Measurements from ENCODE around the gene ZNF441.
A peak's percentile ranks its signal among the peaks of the same experiment; 100 is the strongest.

Gene ZNF441

DNA sequence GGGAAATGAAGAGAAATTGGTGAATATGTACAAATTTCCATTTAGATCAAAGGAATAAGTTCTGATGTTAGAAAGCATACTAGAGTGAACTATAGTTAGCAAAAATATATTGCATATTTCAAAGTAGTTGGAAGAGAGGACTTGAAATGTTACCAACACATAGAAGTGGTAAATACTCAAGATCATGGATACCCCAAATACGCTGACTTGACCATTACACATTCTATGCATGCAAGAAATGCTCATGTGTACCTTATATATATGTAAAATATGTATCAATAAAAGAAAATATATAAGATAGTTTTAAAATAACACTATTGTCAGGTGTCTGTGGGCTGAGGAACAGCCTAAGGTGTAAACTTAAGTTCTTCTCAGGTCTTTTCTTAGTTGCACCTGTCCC, 17.0 kb downstream of the ZNF441 start:
- Histone ChIP-seq H3K27me3 (ENCODE audit: control insufficient read depth, insufficient read depth, low read length) (no peaks in the 10 kb centered on the region), H3K9ac (ENCODE audit: low read length) (no peak overlapping the region), H3K4me3 (ENCODE audit: low read length) (no peak overlapping the region), H3K9me3 (ENCODE audit: control insufficient read depth, low read depth, low read length) (peaks cover 18% of the 10 kb centered on the region), H3K36me3 (ENCODE audit: control insufficient read depth, low read depth, low read length) (no peaks in the 10 kb centered on the region), H3K4me1 (ENCODE audit: control insufficient read depth, low read depth, low read length) (no peaks in the 10 kb centered on the region), H3K27ac (ENCODE audit: low read length) (no peak overlapping the region)

DNA sequence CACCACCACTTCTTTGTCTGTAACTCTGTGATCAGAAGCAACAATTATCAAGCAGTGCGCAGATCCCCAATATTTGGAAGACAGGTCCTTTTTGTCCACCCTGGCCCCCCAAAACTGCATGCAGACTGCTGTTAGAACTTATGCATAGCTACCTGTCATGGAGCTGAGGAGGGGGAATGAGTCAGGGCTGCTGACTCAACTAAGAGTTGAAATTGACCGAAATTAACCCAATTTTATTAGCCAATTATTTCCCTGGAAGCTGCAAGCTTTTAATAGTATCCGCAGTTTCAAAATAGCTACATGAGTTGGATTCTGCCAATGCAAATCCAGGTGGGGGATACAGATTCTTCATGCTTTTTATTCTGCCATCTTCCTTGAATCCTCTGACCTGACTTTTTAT, 17.6 kb downstream of the ZNF441 start:
- no peak overlapping the region for H3K27ac ChIP-seq (ENCODE audit: low read length)
- no peaks in the 10 kb centered on the region for H3K4me1 ChIP-seq (ENCODE audit: control insufficient read depth, low read depth, low read length)
- no peaks in the 10 kb centered on the region for H3K27me3 ChIP-seq (ENCODE audit: control insufficient read depth, insufficient read depth, low read length)
- no peaks in the 10 kb centered on the region for H3K36me3 ChIP-seq (ENCODE audit: control insufficient read depth, low read depth, low read length)
- H3K9ac ChIP-seq (ENCODE audit: low read length): no peak overlapping the region
- H3K4me3 ChIP-seq (ENCODE audit: low read length): no peak overlapping the region
- peaks cover 18% of the 10 kb centered on the region for H3K9me3 ChIP-seq (ENCODE audit: control insufficient read depth, low read depth, low read length)

DNA sequence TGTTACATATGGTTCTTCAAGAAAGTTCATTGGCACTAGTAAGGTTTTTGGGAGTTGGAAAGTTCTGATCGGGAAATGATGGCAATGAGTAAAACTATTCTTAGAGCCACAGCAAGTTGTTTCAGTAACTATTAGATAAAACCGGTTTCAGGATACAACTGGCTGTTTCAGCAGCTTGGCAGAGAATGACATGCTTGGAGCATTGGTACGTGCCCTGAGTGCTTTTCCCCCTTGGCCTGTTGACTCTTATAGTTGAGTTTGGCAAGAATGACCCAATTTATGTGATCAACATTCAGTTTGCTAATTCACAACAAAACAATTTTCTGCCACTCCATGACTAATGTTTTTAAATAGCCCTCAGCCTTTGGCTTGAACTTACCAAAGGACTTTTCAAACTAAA, 20.7 kb downstream of the ZNF441 start:
- no peak overlapping the region for H3K9ac ChIP-seq (ENCODE audit: low read length)
- no peaks in the 10 kb centered on the region for H3K4me1 ChIP-seq (ENCODE audit: control insufficient read depth, low read depth, low read length)
- H3K9me3 ChIP-seq (ENCODE audit: control insufficient read depth, low read depth, low read length): no peaks in the 10 kb centered on the region
- no peaks in the 10 kb centered on the region for H3K36me3 ChIP-seq (ENCODE audit: control insufficient read depth, low read depth, low read length)
- no peak overlapping the region for H3K4me3 ChIP-seq (ENCODE audit: low read length)
- H3K27ac ChIP-seq (ENCODE audit: low read length): no peak overlapping the region
- H3K27me3 ChIP-seq (ENCODE audit: control insufficient read depth, insufficient read depth, low read length): no peaks in the 10 kb centered on the region

DNA sequence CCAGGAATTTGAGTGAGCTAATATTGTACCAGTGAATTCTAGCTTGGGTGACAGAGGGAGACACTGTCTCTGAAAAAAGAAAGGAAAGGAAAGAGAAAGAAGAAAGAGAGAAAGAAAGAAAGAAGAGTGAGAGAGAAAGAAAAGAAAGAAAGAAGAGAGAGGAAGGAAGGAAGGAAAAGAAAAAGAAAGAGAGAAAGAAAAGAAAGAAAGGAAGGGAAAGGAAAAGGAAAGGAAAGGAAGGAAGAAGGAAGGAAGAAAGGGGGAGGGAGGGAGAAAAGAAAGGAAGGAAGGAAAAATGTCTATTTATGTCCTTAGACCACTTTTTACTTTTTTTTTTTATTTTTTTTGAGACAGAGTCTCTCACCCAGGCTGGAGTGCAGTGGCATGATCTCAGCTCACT, 26.1 kb downstream of the ZNF441 start:
- no peak overlapping the region for H3K27ac ChIP-seq (ENCODE audit: low read length)
- H3K4me3 ChIP-seq (ENCODE audit: low read length): no peak overlapping the region
- no peaks in the 10 kb centered on the region for H3K36me3 ChIP-seq (ENCODE audit: control insufficient read depth, low read depth, low read length)
- H3K4me1 ChIP-seq (ENCODE audit: control insufficient read depth, low read depth, low read length): peaks cover 3% of the 10 kb centered on the region
- H3K9ac ChIP-seq (ENCODE audit: low read length): no peak overlapping the region
- H3K9me3 ChIP-seq (ENCODE audit: control insufficient read depth, low read depth, low read length): no peaks in the 10 kb centered on the region
- H3K27me3 ChIP-seq (ENCODE audit: control insufficient read depth, insufficient read depth, low read length): no peaks in the 10 kb centered on the region

DNA sequence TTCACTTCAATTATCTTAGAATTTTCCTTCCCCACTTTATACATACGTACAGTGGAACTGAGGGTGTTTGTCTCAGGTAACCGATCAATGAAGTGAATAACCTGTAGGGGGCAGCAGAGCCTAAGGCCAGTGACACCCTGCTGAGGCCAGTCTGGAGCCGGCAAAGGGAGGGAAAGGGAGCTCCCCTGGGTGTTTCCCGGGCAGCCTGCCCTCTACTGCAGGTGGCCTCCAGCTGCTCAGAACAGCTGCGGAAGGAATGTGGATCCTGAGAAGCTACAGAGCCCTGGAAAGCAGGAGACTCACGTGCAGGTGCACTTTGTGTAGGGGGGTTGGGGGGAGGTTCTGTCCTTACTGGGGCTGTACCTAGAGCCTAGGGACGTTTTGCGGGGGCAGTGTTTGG, 30.7 kb downstream of the ZNF441 start:
- H3K9ac ChIP-seq (ENCODE audit: low read length): no peak overlapping the region
- H3K9me3 ChIP-seq (ENCODE audit: control insufficient read depth, low read depth, low read length): no peaks in the 10 kb centered on the region
- peaks cover 6% of the 10 kb centered on the region for H3K4me1 ChIP-seq (ENCODE audit: control insufficient read depth, low read depth, low read length)
- no peak overlapping the region for H3K27ac ChIP-seq (ENCODE audit: low read length)
- H3K27me3 ChIP-seq (ENCODE audit: control insufficient read depth, insufficient read depth, low read length): peaks cover 14% of the 10 kb centered on the region
- no peaks in the 10 kb centered on the region for H3K36me3 ChIP-seq (ENCODE audit: control insufficient read depth, low read depth, low read length)
- peak overlapping the region; percentile 67 for H3K4me3 ChIP-seq (ENCODE audit: low read length)

DNA sequence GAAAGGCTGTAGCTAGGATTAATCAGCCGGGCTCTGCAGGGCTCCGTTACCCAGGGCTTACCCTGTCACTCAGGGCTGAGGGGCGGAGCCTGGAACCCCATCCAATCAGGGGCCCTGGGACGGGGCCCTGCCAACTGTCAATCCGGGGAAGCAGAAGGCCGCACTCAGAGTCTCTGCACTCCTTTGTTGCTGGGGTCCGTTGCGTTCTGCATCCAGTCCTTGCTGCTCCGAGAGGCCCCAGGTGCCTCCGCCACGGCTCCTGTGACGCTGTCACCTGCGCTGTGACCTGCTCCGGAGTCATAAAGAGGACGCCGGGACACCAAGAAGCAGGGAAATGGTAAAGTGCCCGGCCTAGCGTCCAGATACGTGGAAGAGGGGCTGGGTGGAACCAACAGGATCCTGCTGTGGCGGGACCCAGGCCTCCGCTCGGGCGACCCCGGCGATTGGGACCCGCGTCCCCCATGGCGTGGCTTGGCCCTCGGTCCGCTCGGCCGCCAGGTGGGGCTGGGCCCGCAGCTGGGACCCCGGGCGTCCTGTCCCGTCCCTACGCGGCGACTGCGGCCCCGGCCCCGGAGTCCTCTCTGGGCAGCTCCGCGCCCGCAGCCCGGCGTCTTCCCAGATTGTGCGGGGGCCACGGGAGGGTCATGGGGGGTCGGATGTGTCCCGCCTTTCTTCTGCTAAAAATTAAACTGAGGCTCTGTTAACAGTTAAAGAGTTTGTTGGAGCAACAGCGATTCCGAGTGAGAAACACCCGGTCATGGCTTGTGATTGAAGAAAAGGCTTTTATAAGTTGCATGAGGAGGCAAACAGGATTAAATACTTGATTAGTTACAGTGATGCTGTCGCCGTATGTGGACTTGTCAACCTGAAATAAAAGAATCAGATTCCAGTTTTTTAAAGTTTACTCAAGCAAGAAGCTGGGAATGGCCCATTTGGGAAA, 31.9 kb downstream of the ZNF441 start, which contains the start of gene ZNF491:
Gene ZNF491, plus strand, starts transcription at position 133 of the 940 bp plus-strand sequence. CDS start 7,431 bp downstream, outside the sequence.
- peak within 1 kb of the TSS; percentile 67 for H3K4me3 ChIP-seq (ENCODE audit: low read length)
- peaks cover 14% of the 10 kb centered on the region for H3K27me3 ChIP-seq (ENCODE audit: control insufficient read depth, insufficient read depth, low read length)
- H3K27ac ChIP-seq (ENCODE audit: low read length): no peak within 1 kb of the TSS
- H3K4me1 ChIP-seq (ENCODE audit: control insufficient read depth, low read depth, low read length): peaks cover 6% of the 10 kb centered on the region
- no peaks in the 10 kb centered on the region for H3K36me3 ChIP-seq (ENCODE audit: control insufficient read depth, low read depth, low read length)
- peak within 1 kb of the TSS; percentile 33 for H3K9ac ChIP-seq (ENCODE audit: low read length)
- H3K9me3 ChIP-seq (ENCODE audit: control insufficient read depth, low read depth, low read length): no peaks in the 10 kb centered on the region

DNA sequence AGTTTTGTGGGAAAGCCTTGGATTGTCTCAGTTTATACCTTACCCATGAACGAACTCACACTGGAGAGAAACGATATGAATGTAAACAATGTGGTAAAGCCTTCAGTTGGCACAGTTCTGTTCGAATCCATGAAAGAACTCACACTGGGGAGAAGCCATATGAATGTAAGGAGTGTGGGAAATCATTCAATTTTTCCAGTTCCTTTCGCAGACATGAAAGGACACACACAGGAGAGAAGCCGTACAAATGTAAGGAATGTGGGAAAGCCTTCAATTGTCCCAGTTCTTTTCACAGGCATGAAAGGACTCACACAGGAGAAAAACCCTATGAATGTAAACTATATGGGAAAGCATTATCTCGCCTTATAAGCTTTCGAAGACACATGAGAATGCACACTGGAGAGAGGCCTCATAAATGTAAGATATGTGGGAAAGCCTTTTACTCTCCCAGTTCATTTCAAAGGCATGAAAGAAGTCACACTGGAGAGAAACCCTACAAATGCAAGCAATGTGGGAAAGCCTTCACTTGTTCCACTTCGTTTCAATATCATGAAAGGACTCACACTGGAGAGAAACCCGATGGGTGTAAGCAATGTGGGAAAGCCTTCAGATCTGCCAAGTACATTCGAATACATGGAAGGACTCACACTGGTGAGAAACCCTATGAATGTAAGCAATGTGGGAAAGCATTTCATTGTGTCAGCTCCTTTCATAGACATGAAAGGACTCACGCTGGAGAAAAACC, 39.7 kb downstream of the ZNF441 start:
- no peak overlapping the region for H3K4me3 ChIP-seq (ENCODE audit: low read length)
- H3K36me3 ChIP-seq (ENCODE audit: control insufficient read depth, low read depth, low read length): no peaks in the 10 kb centered on the region
- no peaks in the 10 kb centered on the region for H3K27me3 ChIP-seq (ENCODE audit: control insufficient read depth, insufficient read depth, low read length)
- H3K27ac ChIP-seq (ENCODE audit: low read length): no peak overlapping the region
- H3K9me3 ChIP-seq (ENCODE audit: control insufficient read depth, low read depth, low read length): peaks cover 12% of the 10 kb centered on the region
- H3K9ac ChIP-seq (ENCODE audit: low read length): no peak overlapping the region
- no peaks in the 10 kb centered on the region for H3K4me1 ChIP-seq (ENCODE audit: control insufficient read depth, low read depth, low read length)

DNA sequence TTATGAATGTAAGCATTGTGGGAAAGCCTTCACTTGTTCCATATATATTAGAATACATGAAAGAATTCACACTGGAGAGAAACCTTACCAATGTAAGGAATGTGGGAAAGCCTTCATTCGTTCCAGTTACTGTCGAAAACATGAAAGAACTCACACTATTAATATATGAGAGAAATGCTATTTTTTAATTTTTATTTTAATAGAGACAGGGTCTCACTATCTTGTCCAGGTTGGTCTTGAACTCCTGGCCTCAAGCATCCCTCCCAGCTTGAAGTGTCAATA, 40.2 kb downstream of the ZNF441 start:
- Histone ChIP-seq H3K27me3 (ENCODE audit: control insufficient read depth, insufficient read depth, low read length) (peaks cover under 1% of the 10 kb centered on the region), H3K9me3 (ENCODE audit: control insufficient read depth, low read depth, low read length) (peaks cover 12% of the 10 kb centered on the region), H3K27ac (ENCODE audit: low read length) (no peak overlapping the region), H3K9ac (ENCODE audit: low read length) (no peak overlapping the region), H3K4me3 (ENCODE audit: low read length) (no peak overlapping the region), H3K4me1 (ENCODE audit: control insufficient read depth, low read depth, low read length) (no peaks in the 10 kb centered on the region), H3K36me3 (ENCODE audit: control insufficient read depth, low read depth, low read length) (no peaks in the 10 kb centered on the region)

DNA sequence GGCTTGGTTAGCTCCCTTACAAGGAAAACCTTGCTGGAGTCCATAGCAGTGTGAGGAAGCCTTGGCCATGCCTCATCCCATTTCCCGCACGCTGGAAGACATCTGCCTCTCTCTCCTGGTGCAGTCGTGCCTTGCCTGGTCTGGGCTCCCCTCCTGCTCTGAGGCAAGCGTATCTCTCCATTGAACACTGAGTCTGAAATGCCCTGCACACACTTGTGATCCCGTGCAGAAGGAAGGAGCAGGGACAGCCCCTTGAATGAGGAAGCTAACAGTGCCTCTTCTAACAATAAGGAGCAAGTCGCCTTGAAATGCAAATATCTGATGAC, 46.9 kb downstream of the ZNF441 start:
- Histone ChIP-seq H3K27ac (ENCODE audit: low read length) (no peak overlapping the region), H3K9ac (ENCODE audit: low read length) (no peak overlapping the region), H3K36me3 (ENCODE audit: control insufficient read depth, low read depth, low read length) (no peaks in the 10 kb centered on the region), H3K4me1 (ENCODE audit: control insufficient read depth, low read depth, low read length) (no peaks in the 10 kb centered on the region), H3K27me3 (ENCODE audit: control insufficient read depth, insufficient read depth, low read length) (peaks cover 27% of the 10 kb centered on the region), H3K9me3 (ENCODE audit: control insufficient read depth, low read depth, low read length) (no peaks in the 10 kb centered on the region), H3K4me3 (ENCODE audit: low read length) (peak overlapping the region; percentile 83)

DNA sequence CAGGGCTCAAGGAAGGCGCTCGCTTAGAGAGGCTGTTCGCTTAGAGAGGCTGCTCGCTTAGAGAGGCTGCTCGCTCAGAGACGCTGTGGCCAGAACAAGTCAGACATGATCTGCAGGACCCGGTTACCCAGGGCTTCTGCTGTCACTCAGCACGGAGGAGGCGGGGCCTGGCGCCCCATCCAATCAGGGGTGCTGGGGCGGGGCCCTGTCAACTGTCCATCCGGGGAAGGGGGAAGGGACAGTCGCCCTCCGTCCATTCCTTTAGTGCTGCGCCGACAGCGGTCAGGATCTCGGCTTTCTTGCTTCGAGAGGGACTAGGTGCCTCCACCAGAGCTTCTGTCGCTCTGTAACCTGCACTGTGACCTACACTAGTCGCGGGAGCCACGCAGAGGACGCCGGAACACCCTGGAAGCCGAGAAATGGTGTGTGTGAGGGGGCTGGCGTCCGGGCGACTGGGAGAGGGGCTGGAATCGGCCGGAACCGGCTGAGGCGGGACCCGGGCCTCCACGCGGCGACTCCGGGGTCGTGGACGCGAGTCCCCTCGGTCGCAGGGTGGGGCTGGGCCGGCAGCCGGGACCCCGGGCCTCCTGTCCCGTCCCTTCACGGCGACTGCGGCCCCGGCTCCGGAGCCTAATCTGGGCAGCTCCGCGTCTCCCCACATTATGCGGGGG, 47.4 kb downstream of the ZNF441 start, which contains the start of gene ZNF440:
Gene ZNF440, plus strand, starts transcription at position 245 of the 671 bp plus-strand sequence. Its CDS starts 175 bp downstream, at position 420.
- Histone ChIP-seq H3K4me1 (ENCODE audit: control insufficient read depth, low read depth, low read length) (no peaks in the 10 kb centered on the region), H3K27me3 (ENCODE audit: control insufficient read depth, insufficient read depth, low read length) (peaks cover 27% of the 10 kb centered on the region), H3K9me3 (ENCODE audit: control insufficient read depth, low read depth, low read length) (no peaks in the 10 kb centered on the region), H3K27ac (ENCODE audit: low read length) (no peak within 1 kb of the TSS), H3K9ac (ENCODE audit: low read length) (peak within 1 kb of the TSS; percentile 51), H3K36me3 (ENCODE audit: control insufficient read depth, low read depth, low read length) (no peaks in the 10 kb centered on the region), H3K4me3 (ENCODE audit: low read length) (peak within 1 kb of the TSS; percentile 83)

DNA sequence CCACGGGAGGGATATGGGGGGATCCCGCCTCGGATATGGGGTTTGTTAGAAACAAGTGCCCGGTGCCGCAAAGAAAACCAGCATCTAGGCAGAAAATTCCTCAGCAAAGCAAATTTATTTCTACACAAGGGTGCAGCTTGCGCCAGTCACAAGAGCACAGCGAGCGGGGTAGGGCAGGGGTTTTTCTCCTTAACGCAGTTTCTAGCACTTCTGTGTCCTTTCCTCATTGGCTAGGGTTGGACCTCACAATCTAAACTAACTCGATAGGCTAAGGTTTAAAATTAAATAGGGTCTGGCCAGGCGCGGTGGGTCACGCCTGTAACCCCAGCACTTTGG, 47.9 kb downstream of the ZNF441 start:
- Histone ChIP-seq H3K27me3 (ENCODE audit: control insufficient read depth, insufficient read depth, low read length) (peaks cover 27% of the 10 kb centered on the region), H3K4me1 (ENCODE audit: control insufficient read depth, low read depth, low read length) (no peaks in the 10 kb centered on the region), H3K4me3 (ENCODE audit: low read length) (peak overlapping the region; percentile 83), H3K9me3 (ENCODE audit: control insufficient read depth, low read depth, low read length) (no peaks in the 10 kb centered on the region), H3K27ac (ENCODE audit: low read length) (no peak overlapping the region), H3K9ac (ENCODE audit: low read length) (peak overlapping the region; percentile 51), H3K36me3 (ENCODE audit: control insufficient read depth, low read depth, low read length) (no peaks in the 10 kb centered on the region)
